WTC11 (cell line): ENCODE results near the gene FMC1. TPM values are rescaled to one million over a fixed set of nuclear protein-coding genes. Genes with fewer than 3 reads are reported as not detected.

Experiments used
- ATAC-seq: fragments of 200-7000 bp; cut with Tn5 transposase; 2 replicates; pipeline ENCODE4 v1.10.0; 2021; ENCODE audit warnings: mild to moderate bottlenecking, moderate library complexity
- CTCF ChIA-PET: fragments of 300-600 bp; sonication (Branson Sonifier 250); formaldehyde crosslinking; loops from one replicate; lab custom pipeline; 2021; ENCODE audit warnings: antibody characterized with exemption; lab: Charles Lee
- POLR2A ChIA-PET: fragments of 350-600 bp; sonication (Branson Sonifier 250); formaldehyde crosslinking; loops from one replicate; lab custom pipeline; 2021; ENCODE audit warnings: antibody characterized with exemption; lab: Charles Lee
- DNase-seq: peaks from one replicate; pipeline ENCODE4 v3.0.0; 2021; ENCODE audit warnings: low spot score
- H3K27ac Mint-ChIP-seq: 2 replicates; pipeline ENCODE4 v1.8.0; 2021; ENCODE audit warnings: mixed read lengths
- H3K27me3 Mint-ChIP-seq: 2 replicates; pipeline ENCODE4 v1.8.0; 2021; ENCODE audit warnings: low read depth, mild to moderate bottlenecking, moderate library complexity, mixed read lengths
- H3K36me3 Mint-ChIP-seq: 2 replicates; pipeline ENCODE4 v1.8.0; 2021; ENCODE audit warnings: mixed read lengths
- H3K4me1 Mint-ChIP-seq: 2 replicates; pipeline ENCODE4 v1.8.0; 2022; ENCODE audit warnings: mixed read lengths
- H3K4me3 Mint-ChIP-seq: 2 replicates; pipeline ENCODE4 v1.8.0; 2021; ENCODE audit warnings: mild to moderate bottlenecking, moderate library complexity, mixed read lengths
- H3K9me3 Mint-ChIP-seq: 2 replicates; pipeline ENCODE4 v1.8.0; 2021; ENCODE audit warnings: mixed read lengths
- CBFB ChIP-seq: sonication (generic); formaldehyde crosslinking; IDR thresholded peaks from 2 replicates; pipeline ENCODE4 v1.8.1; 2022; ENCODE audit warnings: mild to moderate bottlenecking, low read depth, missing genetic modification reagents
- CREB1 ChIP-seq: sonication (generic); formaldehyde crosslinking; IDR thresholded peaks from 2 replicates; pipeline ENCODE4 v1.8.0; 2023; ENCODE audit warnings: mild to moderate bottlenecking, missing genetic modification reagents
- ELF4 ChIP-seq: sonication (generic); formaldehyde crosslinking; IDR thresholded peaks from 2 replicates; pipeline ENCODE4 v1.8.1; 2022; ENCODE audit warnings: low read depth, mild to moderate bottlenecking, moderate library complexity, missing genetic modification reagents
- FOXP1 ChIP-seq: sonication (generic); formaldehyde crosslinking; IDR thresholded peaks from 2 replicates; pipeline ENCODE4 v1.8.0; 2022; ENCODE audit warnings: missing genetic modification reagents, mild to moderate bottlenecking, moderate library complexity, borderline replicate concordance
- GRHL2 ChIP-seq: fragments of 250-450 bp; sonication (Bioruptor Pico); IDR thresholded peaks from 2 replicates; pipeline ENCODE4 v1.8.0; 2022; ENCODE audit warnings: mild to moderate bottlenecking, moderate library complexity; ENCODE audit not compliant: insufficient replicate concordance, severe bottlenecking
- GTF2I ChIP-seq: fragments of 250-450 bp; sonication (Bioruptor Pico); conservative IDR thresholded peaks from 2 replicates; pipeline ENCODE4 v1.4.0; 2021; ENCODE audit warnings: mild to moderate bottlenecking
- HMGA2 ChIP-seq: fragments of 250-450 bp; sonication (Bioruptor Pico); IDR thresholded peaks from 2 replicates; pipeline ENCODE4 v1.4.0; 2021; ENCODE audit warnings: mild to moderate bottlenecking, moderate library complexity
- JUN ChIP-seq: sonication (generic); formaldehyde crosslinking; IDR thresholded peaks from 2 replicates; pipeline ENCODE4 v1.8.0; 2023; ENCODE audit warnings: mild to moderate bottlenecking, missing genetic modification reagents
- MYBL2 ChIP-seq: sonication (generic); formaldehyde crosslinking; IDR thresholded peaks from 2 replicates; pipeline ENCODE4 v1.8.1; 2023; ENCODE audit warnings: mild to moderate bottlenecking, moderate library complexity, missing genetic modification reagents
- OVOL2 ChIP-seq: fragments of 250-450 bp; sonication (Bioruptor Pico); IDR thresholded peaks from 2 replicates; pipeline ENCODE4 v1.9.0; 2021; ENCODE audit warnings: mild to moderate bottlenecking, borderline replicate concordance
- RORB ChIP-seq: fragments of 250-450 bp; sonication (Bioruptor Pico); IDR thresholded peaks from 2 replicates; pipeline ENCODE4 v1.9.0; 2021; ENCODE audit warnings: mild to moderate bottlenecking
- TEAD4 ChIP-seq: sonication (generic); formaldehyde crosslinking; IDR thresholded peaks from 2 replicates; pipeline ENCODE4 v1.8.0; 2022; ENCODE audit warnings: mild to moderate bottlenecking, missing genetic modification reagents
- ZNF121 ChIP-seq: sonication (generic); formaldehyde crosslinking; IDR thresholded peaks from 2 replicates; pipeline ENCODE4 v1.8.0; 2023; ENCODE audit warnings: missing genetic modification reagents
- ZNF138 ChIP-seq: sonication (generic); formaldehyde crosslinking; conservative IDR thresholded peaks from 2 replicates; pipeline ENCODE4 v1.8.1; 2022; ENCODE audit warnings: mild to moderate bottlenecking, moderate library complexity, missing genetic modification reagents
- ZNF232 ChIP-seq: sonication (generic); formaldehyde crosslinking; IDR thresholded peaks from 2 replicates; pipeline ENCODE4 v1.8.0; 2022; ENCODE audit warnings: mild to moderate bottlenecking, missing genetic modification reagents
- ZNF423 ChIP-seq: fragments of 250-450 bp; sonication (Bioruptor Pico); IDR thresholded peaks from 2 replicates; pipeline ENCODE4 v2.1.2; 2022; ENCODE audit warnings: mild to moderate bottlenecking, moderate library complexity
- total RNA-seq: library from RNA; stranded (reverse); gene quantifications from 3 replicates; pipeline ENCODE4 v1.2.3, GENCODE V29; 2021
- TF ChIP-seq, protein P1 (sequence below): fragments of 200-600 bp; IDR thresholded peaks from 2 replicates; pipeline ENCODE4 v1.8.0; 2022; ENCODE audit warnings: antibody characterized with exemption
- TF ChIP-seq, protein P2 (sequence below): sonication (generic); formaldehyde crosslinking; IDR thresholded peaks from 2 replicates; pipeline ENCODE4 v1.8.0; 2023; ENCODE audit warnings: missing genetic modification reagents
- TF ChIP-seq, protein P3 (sequence below): sonication (generic); formaldehyde crosslinking; IDR thresholded peaks from 2 replicates; pipeline ENCODE4 v1.8.1; 2023; ENCODE audit warnings: mild to moderate bottlenecking, moderate library complexity, missing genetic modification reagents
- TF ChIP-seq, protein P4 (sequence below): sonication (generic); formaldehyde crosslinking; IDR thresholded peaks from 2 replicates; pipeline ENCODE4 v1.8.1; 2023; ENCODE audit warnings: mild to moderate bottlenecking, missing genetic modification reagents, moderate library complexity
- TF ChIP-seq, protein P5 (sequence below): sonication (generic); formaldehyde crosslinking; IDR thresholded peaks from 2 replicates; pipeline ENCODE4 v1.8.0; 2022; ENCODE audit warnings: mild to moderate bottlenecking, missing genetic modification reagents
- TF ChIP-seq, protein P6 (sequence below): sonication (generic); formaldehyde crosslinking; IDR thresholded peaks from 2 replicates; pipeline ENCODE4 v1.8.1; 2023; ENCODE audit warnings: mild to moderate bottlenecking, missing genetic modification reagents

Gene FMC1
- total RNA-seq, 1 experiment from 2014 or later, result 16.3 TPM

DNA sequence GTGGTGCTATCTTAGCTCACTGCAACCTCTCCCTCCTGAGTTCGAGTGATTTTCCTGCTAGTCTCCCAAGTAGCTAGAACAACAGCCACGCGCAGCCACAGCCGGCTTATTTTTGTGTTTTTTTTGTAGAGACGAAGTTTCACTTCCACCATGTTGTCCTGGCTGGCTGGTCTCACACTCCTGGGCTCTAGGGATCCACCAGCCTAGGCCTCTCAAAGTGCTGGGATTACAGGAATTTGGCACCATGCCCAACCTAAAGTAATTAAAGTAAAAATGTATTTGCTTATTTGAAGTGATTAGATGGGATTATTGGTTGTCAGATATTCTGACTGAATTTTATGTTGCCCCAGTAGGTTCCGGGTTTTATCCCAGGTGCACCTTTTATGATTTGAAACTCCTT is 41.3 kb downstream of the FMC1 start (continued):
- TF ChIP-seq, protein P1, sequence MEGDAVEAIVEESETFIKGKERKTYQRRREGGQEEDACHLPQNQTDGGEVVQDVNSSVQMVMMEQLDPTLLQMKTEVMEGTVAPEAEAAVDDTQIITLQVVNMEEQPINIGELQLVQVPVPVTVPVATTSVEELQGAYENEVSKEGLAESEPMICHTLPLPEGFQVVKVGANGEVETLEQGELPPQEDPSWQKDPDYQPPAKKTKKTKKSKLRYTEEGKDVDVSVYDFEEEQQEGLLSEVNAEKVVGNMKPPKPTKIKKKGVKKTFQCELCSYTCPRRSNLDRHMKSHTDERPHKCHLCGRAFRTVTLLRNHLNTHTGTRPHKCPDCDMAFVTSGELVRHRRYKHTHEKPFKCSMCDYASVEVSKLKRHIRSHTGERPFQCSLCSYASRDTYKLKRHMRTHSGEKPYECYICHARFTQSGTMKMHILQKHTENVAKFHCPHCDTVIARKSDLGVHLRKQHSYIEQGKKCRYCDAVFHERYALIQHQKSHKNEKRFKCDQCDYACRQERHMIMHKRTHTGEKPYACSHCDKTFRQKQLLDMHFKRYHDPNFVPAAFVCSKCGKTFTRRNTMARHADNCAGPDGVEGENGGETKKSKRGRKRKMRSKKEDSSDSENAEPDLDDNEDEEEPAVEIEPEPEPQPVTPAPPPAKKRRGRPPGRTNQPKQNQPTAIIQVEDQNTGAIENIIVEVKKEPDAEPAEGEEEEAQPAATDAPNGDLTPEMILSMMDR, result no peak
- TF ChIP-seq, protein P2, sequence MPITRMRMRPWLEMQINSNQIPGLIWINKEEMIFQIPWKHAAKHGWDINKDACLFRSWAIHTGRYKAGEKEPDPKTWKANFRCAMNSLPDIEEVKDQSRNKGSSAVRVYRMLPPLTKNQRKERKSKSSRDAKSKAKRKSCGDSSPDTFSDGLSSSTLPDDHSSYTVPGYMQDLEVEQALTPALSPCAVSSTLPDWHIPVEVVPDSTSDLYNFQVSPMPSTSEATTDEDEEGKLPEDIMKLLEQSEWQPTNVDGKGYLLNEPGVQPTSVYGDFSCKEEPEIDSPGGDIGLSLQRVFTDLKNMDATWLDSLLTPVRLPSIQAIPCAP (CRISPR knock-in tag), result no peak
- TF ChIP-seq ZNF232 (no peak), GRHL2 (CRISPR knock-in tag) (no peak), ELF4 (no peak), ZNF138 (CRISPR knock-in tag) (no peak), TEAD4 (no peak), MYBL2 (CRISPR knock-in tag) (no peak)
- TF ChIP-seq, protein P3, sequence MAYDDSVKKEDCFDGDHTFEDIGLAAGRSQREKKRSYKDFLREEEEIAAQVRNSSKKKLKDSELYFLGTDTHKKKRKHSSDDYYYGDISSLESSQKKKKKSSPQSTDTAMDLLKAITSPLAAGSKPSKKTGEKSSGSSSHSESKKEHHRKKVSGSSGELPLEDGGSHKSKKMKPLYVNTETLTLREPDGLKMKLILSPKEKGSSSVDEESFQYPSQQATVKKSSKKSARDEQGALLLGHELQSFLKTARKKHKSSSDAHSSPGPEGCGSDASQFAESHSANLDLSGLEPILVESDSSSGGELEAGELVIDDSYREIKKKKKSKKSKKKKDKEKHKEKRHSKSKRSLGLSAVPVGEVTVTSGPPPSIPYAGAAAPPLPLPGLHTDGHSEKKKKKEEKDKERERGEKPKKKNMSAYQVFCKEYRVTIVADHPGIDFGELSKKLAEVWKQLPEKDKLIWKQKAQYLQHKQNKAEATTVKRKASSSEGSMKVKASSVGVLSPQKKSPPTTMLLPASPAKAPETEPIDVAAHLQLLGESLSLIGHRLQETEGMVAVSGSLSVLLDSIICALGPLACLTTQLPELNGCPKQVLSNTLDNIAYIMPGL (CRISPR knock-in tag), result no peak

DNA sequence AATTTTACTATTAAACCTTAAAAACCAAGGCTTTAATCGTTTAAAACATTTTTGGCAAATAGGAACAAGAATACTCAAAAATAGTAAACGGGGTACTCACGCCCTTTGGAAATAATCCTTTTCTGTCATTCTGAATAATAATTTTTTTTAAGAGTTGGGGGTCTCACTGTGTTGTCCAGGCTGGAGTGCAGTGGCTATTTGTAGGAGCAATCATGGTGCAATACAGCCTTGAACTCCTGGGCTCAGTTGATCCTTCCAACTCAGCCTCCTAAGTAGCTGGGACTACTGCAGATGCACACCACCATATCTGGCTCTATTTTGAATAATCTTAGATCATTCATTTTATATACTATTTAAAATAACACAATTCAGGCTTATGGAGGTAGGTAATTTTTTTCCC is 43.5 kb downstream of the FMC1 start:
- Mint-ChIP-seq H3K4me3 (no peak overlapping the region), H3K4me1 (no peaks in the 10 kb centered on the region), H3K9me3 (no peaks in the 10 kb centered on the region; the same call in 1 of the 2 replicates), H3K36me3 (peaks cover 47% of the 10 kb centered on the region), H3K27me3 (no peaks in the 10 kb centered on the region), H3K27ac (no peak overlapping the region)
- POLR2A ChIA-PET, result no interaction called here
- ATAC-seq, result no peak
- TF ChIP-seq ZNF423 (CRISPR knock-in tag), result no peak
- TF ChIP-seq, protein P4, sequence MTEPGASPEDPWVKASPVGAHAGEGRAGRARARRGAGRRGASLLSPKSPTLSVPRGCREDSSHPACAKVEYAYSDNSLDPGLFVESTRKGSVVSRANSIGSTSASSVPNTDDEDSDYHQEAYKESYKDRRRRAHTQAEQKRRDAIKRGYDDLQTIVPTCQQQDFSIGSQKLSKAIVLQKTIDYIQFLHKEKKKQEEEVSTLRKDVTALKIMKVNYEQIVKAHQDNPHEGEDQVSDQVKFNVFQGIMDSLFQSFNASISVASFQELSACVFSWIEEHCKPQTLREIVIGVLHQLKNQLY (CRISPR knock-in tag), result no peak
- no peak for TF ChIP-seq GTF2I
- TF ChIP-seq, protein P5, sequence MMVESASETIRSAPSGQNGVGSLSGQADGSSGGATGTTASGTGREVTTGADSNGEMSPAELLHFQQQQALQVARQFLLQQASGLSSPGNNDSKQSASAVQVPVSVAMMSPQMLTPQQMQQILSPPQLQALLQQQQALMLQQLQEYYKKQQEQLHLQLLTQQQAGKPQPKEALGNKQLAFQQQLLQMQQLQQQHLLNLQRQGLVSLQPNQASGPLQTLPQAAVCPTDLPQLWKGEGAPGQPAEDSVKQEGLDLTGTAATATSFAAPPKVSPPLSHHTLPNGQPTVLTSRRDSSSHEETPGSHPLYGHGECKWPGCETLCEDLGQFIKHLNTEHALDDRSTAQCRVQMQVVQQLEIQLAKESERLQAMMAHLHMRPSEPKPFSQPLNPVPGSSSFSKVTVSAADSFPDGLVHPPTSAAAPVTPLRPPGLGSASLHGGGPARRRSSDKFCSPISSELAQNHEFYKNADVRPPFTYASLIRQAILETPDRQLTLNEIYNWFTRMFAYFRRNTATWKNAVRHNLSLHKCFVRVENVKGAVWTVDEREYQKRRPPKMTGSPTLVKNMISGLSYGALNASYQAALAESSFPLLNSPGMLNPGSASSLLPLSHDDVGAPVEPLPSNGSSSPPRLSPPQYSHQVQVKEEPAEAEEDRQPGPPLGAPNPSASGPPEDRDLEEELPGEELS (CRISPR knock-in tag), result no peak
- TF ChIP-seq ELF4, result no peak
- no peak for TF ChIP-seq CBFB
- TF ChIP-seq ZNF232, result no peak
- TF ChIP-seq MYBL2 (CRISPR knock-in tag), result no peak
- TF ChIP-seq CREB1 (CRISPR knock-in tag), result no peak
- TF ChIP-seq HMGA2, result no peak
- TF ChIP-seq OVOL2, result no peak
- no peak for TF ChIP-seq FOXP1 (CRISPR knock-in tag)
- TF ChIP-seq JUN (CRISPR knock-in tag), result no peak
- TF ChIP-seq, protein P6, sequence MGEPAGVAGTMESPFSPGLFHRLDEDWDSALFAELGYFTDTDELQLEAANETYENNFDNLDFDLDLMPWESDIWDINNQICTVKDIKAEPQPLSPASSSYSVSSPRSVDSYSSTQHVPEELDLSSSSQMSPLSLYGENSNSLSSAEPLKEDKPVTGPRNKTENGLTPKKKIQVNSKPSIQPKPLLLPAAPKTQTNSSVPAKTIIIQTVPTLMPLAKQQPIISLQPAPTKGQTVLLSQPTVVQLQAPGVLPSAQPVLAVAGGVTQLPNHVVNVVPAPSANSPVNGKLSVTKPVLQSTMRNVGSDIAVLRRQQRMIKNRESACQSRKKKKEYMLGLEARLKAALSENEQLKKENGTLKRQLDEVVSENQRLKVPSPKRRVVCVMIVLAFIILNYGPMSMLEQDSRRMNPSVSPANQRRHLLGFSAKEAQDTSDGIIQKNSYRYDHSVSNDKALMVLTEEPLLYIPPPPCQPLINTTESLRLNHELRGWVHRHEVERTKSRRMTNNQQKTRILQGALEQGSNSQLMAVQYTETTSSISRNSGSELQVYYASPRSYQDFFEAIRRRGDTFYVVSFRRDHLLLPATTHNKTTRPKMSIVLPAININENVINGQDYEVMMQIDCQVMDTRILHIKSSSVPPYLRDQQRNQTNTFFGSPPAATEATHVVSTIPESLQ, result no peak
- TF ChIP-seq RORB (CRISPR knock-in tag), result no peak
- TF ChIP-seq ZNF121, result no peak
- CTCF ChIA-PET, result no interaction called here
- DNase-seq, result no peak
